Left renal pelvis (tissue), 4 donors: ENCODE results near the gene OTOGL. TPM values are rescaled to one million over a fixed set of nuclear protein-coding genes. Genes with fewer than 3 reads are reported as not detected.

Source experiments
- DNase-seq, 4 donors: peaks; one replicate each; pipeline ENCODE4 v3.0.0-alpha.2; 2013; ENCODE audit warnings: low read depth in 4 of 4, low spot score in 3 of 4
- polyA plus RNA-seq, 4 donors: library from polyadenylated mRNA; unstranded; fragments of 120-200 nt; gene quantifications; one replicate each; pipeline ENCODE4 v1.2.1, GENCODE V29; 2013; ENCODE audit not compliant: insufficient read length in 4 of 4

Gene OTOGL
- polyA plus RNA-seq, 4 donors = 0.31 to 0.89 (median 0.57) TPM

- no peak for DNase-seq
These were observed 320.3 kb downstream of the OTOGL start for GRCh38 chr12:80419644-80420043.

GRCh38 chr12:80420075-80420474, 320.7 kb downstream of the OTOGL start:
- DNase-seq = no peak

DNA sequence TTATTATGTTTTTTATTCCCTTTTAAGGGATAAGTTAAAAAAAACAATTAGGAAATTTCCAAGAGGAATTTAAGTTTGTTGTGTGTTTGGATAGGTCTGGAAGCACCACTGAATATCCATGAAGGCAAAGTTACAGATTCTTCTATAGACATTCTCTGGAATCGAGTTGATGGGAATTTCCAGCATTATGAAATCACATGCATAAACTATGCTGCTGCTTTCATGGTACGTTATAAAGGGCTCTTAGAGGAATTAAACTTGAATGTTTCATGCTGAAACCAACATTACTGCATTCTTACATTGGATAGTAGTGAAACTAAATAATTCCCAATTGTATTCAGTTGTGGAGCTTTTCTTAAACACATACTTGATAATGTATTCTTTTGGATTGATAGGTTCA, 323.2 kb downstream of the OTOGL start:
- no peak for DNase-seq

Other genes starting within 250 kb of the OTOGL start
- gene PPP1R12A, start 164.4 kb upstream of the OTOGL start, polyA plus RNA-seq = 100 to 1,000 TPM in 2 of 4 donors, 10 to 100 TPM in 2; 68.2 to 105 (median 99.0) TPM